ENCODE data around the gene UHRF1.

Gene UHRF1

DNA sequence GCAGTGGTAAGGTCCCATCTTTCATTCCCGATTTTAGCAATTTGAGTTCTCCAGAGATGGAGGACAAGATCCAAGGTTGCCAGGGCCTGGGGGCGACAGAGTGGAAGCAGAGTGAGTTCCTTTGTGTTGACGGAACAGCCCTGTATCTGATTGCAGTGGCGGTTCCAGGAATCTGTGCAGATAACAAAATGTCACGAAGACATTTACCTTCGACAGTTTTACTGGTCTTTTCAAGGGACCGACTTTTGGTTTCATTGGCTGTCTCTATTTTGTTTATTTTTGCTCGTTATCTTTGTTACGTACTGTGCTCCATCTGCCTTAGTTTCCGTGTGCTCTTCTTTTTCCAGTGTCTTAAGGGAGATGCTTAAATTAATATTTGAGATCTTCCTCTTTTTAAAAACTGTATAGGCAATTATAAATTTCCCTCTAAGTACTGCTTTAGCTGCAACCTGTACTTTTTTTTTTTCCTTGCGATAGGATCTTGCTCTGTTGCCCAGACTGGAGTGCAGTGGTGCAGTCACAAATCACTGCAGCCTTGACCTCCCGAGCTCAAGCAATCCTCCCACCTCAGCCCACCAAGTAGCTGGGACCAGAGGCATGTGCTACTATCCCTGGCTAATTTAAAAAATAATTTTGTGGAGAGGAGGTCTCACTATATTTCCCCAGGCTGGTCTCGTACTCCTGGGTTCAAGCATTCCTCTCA, 82.8 kb downstream of the UHRF1 start:
- DNase-seq: no peak

DNA sequence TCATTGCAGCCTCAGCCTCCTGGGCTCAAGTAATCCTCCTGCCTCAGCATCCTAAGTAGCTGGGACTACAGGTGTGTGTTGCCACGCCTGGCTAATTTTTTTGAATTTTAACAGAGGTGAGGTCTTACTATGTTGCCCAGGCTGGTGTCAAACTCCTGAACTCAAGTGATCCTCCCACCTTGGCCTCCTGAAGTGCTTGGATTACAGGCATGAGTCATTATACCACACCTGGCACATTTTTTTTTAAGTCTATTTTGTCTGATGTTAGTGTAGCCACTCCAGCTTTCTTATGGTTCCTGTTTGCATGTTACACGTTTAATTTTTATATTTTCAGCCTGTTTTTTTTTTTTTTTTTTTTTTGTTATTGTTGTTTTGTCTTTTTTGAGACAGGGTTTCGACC, 84.4 kb downstream of the UHRF1 start:
- DNase-seq: no peak

DNA sequence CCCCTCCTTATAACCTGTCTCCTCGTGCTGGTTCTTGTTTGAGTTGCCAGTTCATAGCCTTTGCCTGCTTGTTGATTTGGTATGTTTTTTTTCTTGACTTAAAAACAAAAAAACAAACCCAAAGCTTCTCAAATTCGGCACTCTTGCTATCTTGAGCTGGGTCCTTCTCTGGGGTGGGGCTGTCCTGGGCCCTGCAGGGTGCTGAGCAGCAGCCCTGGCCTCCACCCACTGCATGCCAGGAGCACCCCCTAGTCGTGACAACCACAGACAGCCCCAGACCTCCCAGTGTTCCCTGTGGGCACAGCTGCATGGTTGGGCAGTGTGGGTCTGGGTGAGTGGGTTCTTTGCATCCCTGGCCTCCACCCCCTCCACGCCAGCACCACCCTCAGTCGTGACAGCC, 87.4 kb downstream of the UHRF1 start:
- DNase-seq: no peak

- no peak for DNase-seq
These were observed 88.0 kb downstream of the UHRF1 start for GRCh38 chr19:4997297-4997696.

GRCh38 chr19:5000120-5000611, 90.9 kb downstream of the UHRF1 start:
- DNase-seq: no peak

DNA sequence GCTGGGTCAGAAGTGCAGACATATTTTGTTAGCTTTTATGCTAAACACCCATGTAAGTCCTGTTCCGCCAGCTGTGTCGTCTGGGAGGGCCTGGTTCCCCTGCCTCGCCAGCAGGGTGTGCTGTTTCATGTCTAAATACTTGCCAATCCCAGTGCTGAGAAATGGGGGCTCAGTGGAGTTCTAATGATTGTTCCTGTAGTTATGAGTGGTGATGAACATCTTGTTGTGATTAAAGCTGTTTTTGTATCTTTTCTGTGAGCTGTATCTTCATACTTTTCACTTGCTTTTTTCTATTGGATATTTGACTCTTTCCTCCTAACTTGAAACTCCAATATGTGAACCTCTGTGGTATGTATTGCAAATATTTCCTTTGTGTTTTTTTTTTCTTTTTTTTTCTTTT, 92.3 kb downstream of the UHRF1 start:
- DNase-seq: no peak

DNA sequence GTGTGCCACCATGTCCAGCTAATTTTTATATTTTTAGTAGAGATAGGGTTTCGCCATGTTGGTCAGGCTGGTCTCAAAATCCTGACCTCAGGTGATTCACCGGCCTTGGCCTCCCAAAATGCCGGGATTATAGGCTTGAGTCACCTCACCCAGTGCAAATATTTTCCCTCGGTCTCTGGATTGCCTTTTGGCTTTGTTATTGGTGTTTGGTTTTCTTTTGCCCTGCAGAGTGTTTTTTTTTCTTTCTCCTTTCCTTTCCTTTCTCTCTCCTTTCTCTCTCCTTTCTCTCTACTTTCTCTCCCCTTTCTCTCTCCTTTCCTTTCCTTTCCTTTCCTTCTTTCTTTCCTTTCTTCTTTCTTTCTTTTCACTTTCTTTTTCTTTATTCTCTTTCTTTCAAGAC, 92.8 kb downstream of the UHRF1 start:
- DNase-seq: no peak

GRCh38 chr19:5003781-5004180, 94.5 kb downstream of the UHRF1 start:
- no peak for DNase-seq

- DNase-seq: no peak
These were observed 95.8 kb downstream of the UHRF1 start for GRCh38 chr19:5005096-5005495.

GRCh38 chr19:5006201-5006600, 96.9 kb downstream of the UHRF1 start:
- DNase-seq: no peak

GRCh38 chr19:5006821-5007220, 97.5 kb downstream of the UHRF1 start:
- no peak for DNase-seq
